Fibroblast of pulmonary artery (primary cell): ENCODE measurements around the gene GATD1.

ENCODE experiments used
- DNase-seq: peaks from one replicate; pipeline ENCODE4 v3.0.0-alpha.2; 2010; ENCODE audit warnings: low read depth
- H3K4me3 ChIP-seq: replicated peaks from 2 replicates; pipeline ENCODE4 v1.5.1; 2011; ENCODE audit warnings: low read depth, mild to moderate bottlenecking, control low read depth, low read length, moderate library complexity
- CTCF ChIP-seq: IDR thresholded peaks from 2 replicates; pipeline ENCODE4 v1.5.1; 2011; ENCODE audit warnings: mild to moderate bottlenecking, control low read depth, low read length, inconsistent platforms; ENCODE audit errors: missing control alignments

The GATD1 gene

GRCh38 chr11:803467-803742, 26.1 kb upstream of the GATD1 start:
- no peak for DNase-seq
- no peak overlapping the region for H3K4me3 ChIP-seq
- no peak for TF ChIP-seq CTCF

GRCh38 chr11:802693-803466, 25.6 kb upstream of the GATD1 start:
- no peak for TF ChIP-seq CTCF
- DNase-seq = no peak
- H3K4me3 ChIP-seq = no peak overlapping the region

DNA sequence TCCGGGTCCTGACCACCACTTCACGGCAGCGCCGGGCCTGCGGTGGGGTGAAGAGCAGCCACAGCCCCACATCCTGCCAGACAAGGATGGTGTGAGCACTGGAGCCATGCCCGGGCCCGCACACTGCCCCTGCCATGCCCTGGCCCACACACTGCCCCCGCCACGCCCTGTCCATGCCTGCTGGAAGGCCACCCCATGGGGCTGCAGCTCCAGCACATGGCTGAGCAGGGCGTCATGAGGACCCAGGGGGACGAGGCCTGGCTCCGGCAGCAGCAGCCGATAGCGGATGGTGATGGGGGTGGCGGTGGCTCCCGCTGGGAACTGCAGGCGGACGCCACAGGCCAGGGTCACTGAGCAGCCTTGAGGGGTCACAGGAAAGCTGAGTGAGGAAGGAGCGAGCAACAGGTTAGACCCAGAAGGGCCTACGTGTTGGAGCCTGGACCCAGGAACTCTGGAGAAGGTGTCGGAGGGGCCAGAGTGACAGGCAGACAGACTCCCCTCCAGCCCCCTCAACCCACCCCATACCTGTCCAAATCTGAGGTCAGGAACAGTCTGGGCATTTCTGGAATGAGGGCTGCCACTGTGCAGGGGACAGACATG, 24.8 kb upstream of the GATD1 start:
- H3K4me3 ChIP-seq = no peak overlapping the region
- no peak for DNase-seq
- no peak for TF ChIP-seq CTCF

- no peak for TF ChIP-seq CTCF
- DNase-seq = no peak
- H3K4me3 ChIP-seq = no peak overlapping the region
Observed at GRCh38 chr11:801097-801780, 24.0 kb upstream of the GATD1 start.

- H3K4me3 ChIP-seq = no peak overlapping the region
- no peak for TF ChIP-seq CTCF
- DNase-seq = no peak
Observed at GRCh38 chr11:800473-800872, 23.2 kb upstream of the GATD1 start.

DNA sequence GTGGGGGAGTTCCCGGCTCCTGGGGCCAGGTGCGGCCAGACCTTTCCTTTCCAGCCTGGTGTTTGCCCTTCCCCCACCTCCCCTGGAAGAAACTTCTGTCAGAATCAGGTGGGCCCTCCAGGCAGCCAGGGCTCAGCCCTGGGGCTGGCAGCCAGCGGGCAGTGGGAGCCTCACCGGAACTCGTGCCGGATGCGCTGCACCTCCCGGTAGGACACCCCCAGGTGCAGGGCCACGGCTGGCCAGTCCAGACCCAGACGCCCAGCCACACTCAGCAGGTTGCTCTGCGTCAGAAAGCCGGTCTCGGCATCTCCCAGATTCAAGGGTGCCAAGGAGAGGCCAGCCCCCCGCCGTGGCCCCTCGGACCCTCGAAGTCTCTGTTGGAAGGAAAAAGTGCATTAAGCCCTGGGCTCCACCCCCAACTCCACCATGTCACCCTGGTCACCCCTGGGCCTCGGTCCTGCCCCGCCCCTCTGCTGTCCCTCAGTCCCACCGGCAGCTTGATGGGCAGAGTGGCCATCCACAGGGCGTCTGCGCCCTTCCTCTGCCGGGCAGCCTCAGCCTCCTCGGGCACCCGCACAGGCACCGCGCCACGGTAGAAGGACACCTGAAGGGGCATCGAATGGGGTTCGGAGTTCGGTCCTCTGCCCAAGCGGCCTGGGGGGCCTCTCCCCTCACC, 22.5 kb upstream of the GATD1 start:
- no peak for TF ChIP-seq CTCF
- no peak for DNase-seq
- no peak overlapping the region for H3K4me3 ChIP-seq
